Islet precursor cell (in vitro differentiated cells): ENCODE data around the gene AHDC1.

ENCODE experiments used
- DNase-seq: peaks from one replicate; pipeline ENCODE4 v3.0.0-alpha.2; 2018

AHDC1 gene

DNA sequence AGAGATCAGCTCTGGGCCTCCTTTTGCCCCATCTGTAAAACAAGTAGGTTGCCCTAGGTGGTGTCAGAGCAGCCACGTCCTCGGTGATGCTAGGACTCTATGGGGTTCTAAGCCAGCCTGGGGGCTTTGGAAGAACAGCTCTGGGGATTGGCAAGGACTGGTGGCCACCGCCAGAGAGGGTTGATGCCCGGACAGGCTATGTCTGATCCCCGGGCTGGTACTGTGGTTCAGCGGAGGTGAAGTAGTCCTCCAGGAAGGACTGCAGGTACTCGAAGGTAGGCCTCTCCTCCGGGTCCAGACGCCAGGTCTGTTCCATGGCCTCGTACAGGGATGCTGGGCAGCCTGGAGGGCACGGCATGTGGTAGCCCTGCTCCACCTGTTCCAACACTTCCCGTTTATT, 8.8 kb upstream of the AHDC1 start:
- DNase-seq: no peak

DNA sequence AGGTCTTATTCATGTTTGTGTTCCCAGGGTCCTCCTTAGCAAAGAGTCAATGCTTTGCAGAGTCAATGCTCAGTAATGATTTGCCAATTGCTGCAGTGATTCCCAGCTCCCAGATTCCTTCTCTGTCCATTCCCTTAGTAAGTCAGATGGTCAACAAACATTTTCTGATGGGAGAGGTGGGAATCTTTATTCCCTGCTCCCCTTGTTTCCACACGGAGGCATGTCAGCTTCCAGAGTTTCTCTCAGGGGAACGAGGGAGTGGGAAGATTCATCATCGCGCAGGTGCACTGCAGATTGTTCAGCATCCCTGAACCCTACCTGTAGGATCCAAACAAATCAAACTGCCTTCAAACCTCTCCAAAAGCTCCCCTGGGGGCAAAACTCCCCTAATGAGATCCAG, 7.5 kb upstream of the AHDC1 start:
- DNase-seq: no peak

DNA sequence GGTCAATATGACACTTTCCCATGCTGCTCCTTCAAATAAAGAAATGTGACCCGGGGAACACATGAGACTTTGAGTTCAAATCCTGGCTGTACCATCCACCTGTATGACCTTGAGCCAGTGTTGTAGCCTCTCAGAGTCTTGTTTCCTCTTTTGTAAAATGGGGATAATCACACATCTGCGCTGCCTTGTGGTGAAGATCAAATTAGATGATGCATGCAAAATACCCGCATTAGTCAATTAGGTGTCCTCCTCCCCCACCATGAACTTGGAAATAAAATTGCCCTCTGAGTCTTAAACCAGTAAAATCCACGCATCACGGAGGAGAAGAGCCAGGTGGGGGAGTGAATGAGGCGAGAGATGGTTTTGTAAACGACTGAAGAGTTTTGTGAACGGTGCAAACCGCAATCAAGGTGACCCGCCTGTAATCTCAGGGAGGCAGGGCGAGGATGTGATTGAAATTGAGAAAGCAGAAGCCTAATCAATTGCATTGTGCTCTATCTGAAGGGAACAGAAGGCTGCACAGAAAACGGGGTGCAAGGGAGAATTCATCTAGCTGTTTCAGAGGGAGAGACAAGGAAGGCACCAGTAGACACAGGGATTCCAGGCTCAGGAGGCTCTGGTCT, 5.8 kb upstream of the AHDC1 start:
- DNase-seq: no peak

DNA sequence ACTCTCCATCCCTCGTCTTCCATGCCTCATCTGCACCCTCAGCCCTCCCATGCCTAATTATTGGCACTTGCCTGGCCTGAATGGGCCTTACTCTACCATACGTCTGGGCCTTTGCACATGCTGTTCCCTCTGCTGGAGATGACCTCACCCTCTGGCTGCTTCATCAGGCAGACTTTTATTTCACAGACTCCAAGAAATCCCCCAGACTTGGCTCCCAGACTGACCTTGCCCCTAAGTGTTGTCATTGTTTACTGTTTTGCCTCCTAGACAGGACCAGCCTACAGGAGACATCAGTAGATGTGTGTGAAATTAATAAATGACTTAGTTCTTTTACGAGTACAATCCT, 5.2 kb upstream of the AHDC1 start:
- no peak for DNase-seq

DNA sequence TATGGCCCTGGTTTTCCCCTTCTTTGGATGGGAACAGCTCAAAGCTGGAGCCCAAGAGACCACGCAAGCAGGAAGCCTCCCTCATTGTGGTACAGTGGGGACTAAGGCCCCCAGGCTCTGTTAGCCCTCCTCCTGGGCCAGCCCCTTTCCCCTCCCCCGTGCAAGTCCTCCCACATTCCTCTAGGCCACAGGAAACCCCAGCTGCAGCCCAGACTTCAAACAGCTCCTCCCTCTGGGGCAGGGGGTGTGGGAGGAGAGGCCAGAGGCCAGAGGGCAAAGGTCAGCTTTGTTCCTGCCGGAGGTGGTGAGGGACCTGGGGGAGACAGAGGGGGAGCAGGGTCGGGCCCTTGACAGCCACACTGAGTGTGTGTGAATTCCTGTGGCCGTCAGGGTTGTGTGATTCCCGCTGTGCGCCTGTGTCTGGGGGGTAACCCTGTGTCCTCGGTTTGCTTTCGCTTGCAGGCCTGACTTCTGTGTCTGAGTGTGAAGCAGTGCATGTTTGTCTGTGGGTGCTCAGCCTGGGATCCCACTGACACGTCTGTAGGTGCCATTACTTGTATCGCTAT, 3.4 kb upstream of the AHDC1 start:
- peak; percentile 95 for DNase-seq

DNA sequence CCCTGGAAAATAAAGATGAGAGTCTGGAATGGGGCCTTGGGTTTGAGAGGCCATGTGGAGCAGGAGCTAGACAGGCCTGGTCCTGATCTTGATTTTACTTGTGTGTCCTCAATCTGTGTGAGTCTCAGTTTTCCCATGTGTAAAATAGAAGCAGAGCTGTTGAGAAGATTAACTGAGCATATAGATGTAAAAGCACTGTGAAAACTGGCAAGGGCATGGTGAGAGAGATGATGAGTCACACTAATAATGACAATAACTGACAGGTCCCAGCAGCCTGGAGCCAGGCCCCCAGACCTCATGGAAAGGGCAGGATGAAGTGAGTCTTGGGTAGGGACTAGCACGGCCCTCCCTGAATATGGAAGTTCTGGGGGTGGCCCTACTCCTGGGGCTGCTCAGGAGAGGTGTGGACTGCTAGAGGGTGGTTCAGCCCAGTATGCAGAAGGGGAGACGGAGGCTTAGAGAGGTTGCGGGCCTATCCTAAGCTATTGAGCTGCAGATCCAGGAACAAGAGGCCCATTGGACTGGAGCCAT, 2.8 kb upstream of the AHDC1 start:
- DNase-seq: no peak

DNA sequence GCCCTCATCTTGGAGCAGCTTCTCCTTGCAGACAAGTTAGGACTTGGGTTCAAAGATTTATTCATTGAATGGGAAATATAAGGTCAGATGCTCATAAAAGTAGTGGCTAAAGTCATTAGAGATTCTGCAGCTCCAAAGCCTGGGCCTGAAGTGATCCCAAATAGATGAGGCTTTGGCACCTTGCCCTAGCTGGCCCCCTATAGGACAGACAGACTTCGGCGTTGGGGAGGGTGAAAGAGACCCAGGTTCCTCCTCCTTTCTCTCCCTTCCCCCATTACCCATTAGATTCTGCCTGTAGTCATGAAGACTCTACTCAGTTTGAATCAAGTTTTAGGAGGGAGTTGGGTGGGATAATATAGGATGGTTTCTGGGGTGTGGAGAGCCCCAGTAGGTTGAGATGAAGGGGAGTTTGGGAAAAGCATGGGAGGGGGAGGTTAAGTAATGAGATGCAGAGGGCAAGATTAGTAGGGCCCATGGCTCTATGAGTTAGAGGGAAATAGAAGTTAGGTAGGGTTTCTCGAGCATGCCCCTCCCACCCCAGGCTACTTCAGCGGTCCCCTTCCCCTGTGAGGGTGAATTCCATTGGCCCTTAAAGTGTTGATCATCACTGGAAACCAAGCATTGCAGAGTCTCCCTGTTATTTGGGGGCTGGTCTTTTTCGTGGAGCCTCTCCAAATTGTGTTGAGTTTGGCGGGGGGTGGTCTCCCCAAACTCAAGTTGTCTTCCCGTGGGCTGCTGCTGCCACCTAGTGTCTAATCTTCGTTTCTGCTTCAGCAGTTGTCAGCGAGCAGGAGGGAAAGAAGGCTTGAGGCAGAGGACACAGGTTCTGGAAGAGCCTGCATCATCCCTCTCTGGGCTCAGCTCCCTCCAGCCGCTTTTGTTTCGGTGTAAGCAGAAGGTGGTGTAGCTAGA, 2.1 kb upstream of the AHDC1 start:
- peak; percentile 84 for DNase-seq

DNA sequence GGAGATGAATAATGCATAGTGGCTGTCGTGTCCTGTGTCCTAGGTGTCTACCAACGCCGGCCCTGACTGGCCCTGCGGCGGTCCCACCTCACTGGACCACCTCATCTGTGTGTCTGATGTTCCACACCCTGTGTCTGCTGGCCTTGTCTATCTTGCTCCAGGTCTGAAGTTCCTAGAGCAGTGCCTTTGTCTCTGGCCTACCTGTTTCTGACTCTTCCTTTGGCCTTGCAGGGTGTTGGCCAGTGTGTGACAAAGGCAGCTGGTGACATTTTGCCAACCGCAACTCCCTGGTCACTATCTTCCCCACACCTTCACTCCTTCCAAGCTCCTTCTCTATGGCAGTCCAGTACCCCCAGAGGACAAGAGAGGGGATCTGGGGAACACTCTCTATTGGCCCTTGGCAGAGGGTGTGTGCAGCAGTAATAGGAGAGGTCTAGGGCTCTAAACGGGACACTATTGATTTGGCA, 1.4 kb upstream of the AHDC1 start:
- DNase-seq: no peak

DNA sequence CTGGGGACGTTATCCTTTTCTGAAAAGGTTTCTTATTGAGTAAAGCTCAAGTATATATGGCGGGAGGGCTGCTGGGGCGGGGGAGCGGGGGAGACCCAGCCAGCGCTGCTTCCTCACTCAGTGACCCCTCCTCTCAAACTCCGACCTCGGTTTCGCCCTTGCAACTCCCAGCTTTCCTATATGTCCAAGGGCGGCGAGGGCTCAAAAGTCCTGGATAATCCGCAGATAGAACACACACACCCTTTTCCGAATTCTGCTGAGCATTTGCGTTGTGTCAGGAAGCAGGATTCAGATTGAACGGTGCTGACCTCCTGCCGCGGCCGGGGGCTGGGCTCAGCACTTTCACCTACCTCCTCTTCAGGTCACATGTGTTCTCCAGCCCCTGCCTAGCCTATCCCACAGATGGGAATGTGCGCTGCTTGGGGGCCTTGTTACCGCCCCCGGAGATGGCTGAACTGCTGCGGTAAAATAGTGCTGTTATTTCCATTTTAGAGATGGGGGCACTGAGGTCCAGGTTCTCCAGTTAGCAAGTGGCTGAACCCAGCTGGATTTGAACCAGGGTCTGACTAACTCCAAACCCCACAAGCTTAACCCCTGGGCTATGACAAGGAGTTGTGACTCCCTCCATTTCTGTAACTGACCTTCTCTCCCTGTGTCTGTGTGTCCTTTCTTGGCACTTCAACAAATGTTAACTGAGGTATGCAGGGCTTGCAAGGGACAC, 795 bp upstream of the AHDC1 start:
- DNase-seq: no peak

DNA sequence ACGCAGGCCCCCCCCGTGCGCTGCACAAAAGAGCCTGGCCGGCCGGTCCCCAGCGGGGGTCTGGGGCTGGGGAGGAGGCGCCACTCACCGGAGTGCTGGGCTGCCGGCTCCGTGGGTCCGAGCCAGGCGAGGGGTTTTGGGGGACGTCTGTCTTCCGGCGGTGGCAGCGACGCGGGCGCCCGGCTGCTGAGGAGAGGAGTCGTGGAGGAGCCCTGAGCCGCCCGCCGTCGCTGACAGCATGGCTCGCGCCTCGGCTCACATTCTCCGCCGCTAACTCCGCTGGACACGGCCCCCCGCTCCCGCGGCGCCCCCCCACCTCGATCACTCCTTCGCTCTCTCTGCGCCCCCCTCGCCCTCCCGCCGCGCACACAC, 649 bp downstream of the AHDC1 start:
- peak; percentile 53 for DNase-seq

DNA sequence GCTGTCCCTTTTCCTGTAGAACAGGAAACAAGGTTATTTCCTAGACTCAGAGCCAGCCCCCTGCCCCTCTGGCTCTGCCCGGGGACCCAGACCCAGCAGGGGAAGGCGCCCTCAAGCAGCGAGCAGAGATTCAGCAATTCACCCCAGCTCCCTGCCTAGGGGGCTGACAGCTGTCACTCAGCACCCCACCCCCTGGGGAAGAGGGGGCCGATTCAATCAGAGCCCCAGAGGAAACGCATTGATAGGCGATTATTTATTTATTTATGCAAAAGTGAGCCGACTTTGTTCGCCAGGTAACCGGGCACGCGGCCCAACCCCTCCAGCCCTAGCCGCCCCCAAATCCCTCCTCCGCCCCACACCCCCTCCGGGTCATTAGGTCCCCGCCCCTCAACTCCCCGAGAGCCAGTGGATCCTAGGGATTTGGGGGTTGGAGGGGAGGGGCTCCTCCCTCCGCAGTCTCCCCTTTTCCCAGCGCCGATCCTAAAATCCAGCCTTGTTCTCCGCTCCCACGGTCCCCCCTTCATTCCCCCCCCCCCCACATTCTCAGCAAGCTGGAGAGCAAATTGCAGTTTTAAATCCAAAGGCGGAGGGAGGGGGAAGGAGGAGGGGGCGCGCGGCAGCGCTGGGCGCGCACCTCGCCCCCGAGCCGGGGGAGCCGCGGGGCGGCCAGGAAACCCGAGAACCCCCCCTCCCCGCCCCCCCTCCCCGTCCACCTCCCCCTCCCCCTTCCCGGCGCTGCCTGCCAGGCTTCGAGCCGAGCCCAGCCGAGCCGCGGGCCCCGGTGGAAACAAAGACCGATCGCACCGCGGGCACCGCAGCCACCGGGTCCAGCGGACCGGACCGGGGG, 1.3 kb downstream of the AHDC1 start:
- peak; percentile 60 for DNase-seq

DNA sequence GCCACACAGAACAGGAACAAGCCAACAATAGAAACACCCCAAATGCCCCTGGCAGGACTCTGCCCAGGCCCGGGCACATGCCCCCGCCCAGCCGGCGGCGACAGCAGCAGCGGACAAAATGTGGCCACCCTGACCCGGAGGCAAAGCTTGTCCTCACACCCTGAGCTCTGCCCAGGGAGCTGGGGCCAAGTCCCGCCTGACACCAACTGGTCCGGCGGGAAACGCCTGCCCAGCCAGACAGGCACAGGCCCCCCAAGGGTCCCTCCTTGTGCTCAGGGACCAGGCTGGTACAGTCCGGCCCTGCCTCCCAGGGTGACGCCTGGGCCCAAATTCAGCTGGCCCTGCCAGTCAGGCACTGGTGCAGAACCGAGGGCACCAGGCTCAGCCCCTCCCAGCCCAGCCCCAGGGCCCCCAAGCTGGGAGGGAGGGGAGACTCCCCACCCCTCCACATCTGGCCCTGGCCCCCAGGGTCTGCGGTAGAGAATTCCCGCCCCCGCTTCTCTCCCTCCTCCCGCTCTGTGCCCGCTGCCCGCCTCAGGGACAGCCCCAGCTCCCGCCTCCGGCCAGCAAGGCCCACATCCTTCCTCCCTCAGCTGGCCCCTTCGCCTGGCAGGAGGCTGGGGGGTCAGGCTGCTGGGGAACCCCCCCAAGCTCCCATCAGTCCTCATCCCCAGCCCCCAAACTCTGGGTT, 2.0 kb downstream of the AHDC1 start:
- DNase-seq: peak; percentile 69

DNA sequence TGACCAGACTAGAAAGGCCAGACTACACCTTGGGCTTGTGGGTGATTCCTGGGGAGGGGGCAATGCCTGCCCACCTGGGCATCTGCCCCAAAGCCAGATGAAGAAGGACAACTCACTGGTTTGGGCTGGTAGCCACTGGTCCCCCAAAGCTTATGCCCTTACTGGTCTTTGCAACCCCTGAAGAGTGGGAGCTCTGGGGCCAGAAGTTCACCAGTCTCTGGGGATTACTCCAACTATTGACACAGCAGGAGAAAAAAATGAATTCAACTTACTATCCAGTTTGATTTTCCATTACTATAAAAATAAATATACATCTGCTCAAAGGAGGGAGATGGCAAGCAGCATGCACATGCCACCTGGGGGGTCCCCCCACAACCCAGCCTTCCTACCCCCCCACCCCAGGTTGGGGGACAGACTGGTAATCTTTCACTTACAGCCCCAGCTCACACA, 2.6 kb downstream of the AHDC1 start:
- peak; percentile 50 for DNase-seq

DNA sequence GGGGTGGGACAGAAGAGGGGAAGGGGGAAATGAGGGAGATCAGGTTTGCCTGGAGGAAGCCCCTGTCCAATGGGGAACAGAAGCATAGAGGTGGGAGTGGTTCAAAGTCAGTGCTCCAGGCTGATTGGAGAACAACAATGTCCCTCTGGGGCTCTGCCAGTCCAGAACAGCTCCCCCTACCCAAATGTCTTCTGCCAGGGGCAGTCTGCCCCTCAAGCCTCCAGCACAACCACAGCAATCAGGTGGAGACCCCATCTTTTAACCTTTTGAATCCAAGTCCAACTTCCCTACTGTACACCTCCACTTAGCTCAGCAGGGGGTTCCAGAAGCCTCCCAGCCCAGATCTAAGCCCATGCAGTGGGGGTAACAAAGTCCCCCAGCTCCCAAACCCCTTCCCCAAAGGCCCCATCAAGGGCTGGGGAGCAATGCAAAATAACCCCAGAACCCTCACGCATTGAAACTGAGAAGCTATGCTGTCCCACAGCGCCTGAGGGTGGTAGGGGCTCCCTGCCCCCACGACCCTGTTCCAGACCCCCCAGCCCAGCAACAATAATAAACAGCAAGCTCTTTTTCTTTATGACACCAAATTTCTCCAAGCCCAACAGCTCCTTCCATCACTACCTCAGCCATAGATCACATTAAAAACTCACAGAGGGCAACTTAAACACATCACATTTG, 3.3 kb downstream of the AHDC1 start:
- DNase-seq: peak; percentile 86

DNA sequence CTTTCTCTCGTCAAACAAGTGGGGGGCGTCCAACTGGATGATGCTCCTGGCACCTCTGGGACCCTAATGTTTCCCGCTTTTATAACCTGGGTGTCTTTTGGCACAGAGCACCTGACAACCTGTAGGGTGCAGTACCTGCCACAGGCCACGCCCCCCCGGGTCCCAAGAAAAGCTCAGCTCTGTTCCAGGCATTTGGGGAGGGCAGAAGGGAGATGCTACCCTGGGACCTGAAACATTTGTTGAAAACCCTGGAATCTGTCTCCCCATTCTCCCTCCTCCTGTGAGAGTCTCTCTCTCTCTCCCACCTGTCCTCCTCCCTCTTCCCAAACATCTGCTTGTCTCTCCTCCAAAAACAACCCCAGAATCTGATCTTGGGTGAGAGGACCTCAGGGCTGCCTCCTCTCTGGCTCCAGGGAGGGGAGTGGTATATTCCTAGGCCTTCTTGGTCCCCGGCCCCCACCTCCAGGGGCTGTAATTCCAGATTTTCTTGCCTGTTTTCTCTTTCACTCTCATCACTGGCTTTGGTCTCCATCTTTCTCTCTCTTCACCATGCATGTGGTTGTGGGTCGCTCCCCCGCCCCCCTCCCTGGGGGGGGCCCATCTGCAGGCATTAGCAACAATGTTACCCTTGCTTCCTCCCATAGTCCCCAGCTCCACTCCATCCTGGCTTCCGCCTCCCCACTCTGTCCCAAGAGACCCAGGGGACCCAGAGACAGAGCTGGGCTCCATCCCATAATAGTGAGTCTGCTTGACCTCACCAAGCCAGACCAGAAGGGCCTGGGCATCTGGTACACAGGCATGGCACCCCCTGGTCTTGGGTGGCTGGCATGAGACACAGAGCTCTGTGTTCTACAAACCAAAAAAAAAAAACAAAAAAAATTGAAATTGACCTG, 4.1 kb downstream of the AHDC1 start:
- no peak for DNase-seq

DNA sequence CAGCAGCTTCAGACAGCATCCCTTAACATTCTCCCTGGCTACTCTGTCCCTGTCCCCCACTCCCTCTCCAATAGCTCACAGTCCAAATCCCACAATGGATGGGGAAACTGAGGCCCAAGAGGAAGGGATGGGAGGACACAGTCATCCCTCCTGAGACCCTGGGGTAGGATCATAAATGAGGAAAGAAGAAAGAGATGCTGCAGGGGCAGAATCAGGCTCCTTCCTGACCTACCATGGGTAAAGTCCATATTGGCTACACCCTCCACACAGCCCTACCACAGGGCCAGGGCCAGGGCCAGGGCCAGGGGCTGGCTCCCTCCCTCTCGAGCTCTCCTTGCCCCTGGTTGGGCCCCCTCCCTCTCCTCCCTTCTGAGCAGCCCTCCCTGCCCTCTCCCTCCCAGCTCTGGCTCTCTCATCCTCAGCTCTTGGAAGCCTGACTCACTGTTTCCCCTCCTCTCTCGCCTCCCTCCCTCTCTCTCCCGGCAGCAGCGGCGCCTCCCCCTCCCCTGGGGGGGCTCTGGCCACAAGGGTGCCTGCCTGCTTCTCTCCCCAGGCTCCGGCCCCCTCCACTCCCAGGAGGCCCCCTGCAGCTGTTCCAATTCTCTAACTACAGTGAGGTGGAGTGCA, 4.9 kb downstream of the AHDC1 start:
- DNase-seq: peak; percentile 96

DNA sequence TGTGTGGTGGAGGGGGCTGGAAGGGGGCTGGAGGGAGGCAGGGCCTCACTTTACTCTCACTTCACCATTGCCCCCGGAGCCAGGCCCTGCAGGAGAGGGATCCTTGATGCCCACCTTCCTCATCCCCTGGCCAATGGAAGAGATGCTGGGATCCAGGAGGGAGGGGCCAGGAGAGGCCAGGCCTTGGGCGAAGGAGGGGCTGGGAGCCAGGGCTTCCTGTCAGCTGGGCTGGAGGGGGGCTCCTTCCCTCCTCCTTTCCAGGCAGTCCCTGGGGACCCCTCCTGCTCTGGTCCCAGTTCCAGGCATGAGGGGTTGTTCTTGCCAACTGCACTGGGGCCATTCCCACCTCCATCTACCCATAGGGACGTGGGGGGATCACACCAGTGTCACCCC, 5.7 kb downstream of the AHDC1 start:
- peak; percentile 80 for DNase-seq

DNA sequence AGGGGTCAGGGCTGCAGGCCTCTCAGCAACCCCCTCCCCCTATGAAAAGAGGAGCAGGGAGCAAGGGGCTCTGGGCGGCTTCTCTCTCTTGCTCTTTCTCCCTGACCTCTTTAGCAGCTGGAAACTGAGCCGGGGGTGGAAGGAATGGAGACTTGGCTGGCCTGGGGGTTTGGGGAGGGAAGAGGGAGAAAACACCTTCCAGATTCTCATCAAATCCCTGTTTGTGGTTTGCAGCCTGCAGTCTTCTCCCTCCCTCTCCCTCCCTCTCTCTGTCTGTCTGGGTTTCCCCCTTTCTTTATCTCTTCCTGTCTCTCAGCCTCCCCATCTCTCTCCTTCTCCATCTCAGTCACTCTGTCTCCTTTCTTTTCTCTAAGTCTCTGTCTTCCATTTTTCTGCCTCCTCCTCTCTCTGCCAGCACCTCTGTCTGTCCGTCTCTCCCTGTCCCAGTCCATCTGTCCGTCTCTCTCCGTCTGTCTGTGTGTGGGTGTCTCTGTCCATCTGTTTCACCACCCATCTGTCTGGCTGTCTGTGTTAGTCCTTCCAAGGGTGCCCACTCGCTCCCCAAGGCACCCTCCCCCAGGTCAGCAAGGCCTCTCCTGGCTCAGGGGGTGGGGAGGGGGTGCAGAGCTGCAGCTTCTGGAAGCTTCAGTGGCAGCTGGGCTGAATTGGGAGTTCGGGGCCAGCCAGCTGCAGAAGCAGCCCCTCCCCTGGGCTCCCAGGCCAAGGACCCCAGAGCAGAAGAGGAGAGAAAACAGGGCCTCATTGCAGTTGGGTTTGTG, 6.2 kb downstream of the AHDC1 start:
- peak; percentile 60 for DNase-seq

DNA sequence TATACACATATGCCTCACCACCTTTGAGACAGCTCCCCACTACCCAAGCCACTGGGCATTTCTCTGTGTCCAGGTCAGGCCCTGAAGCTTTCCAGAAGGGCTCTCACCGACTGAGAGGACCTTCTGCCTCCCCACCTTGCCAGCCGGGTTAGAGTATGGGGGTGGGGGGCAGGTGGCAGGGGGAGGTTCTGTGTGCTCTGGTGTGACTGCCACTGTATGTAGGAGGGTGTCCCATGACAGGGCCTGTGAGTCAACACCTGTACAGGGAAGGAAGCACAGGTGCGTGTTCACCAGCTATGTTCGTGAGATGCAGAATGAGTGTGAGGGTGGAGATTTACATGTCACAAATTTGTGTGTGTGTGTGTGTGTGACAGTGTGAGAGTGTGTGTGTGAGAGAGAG, 7.0 kb downstream of the AHDC1 start:
- no peak for DNase-seq
